ENCODE results near the gene KIF21B. TPM values are rescaled to one million over a fixed set of nuclear protein-coding genes. Genes with fewer than 3 reads are reported as not detected.

Gene KIF21B
- total and polyA plus RNA-seq, 2 experiments from 2014 or later, result 4.6 to 34.3 TPM

GRCh38 chr1:200938955-200939354 is 84.6 kb downstream of the KIF21B start:
- Histone ChIP-seq H3K27me3 (ENCODE audit: insufficient read depth) (no peaks in the 10 kb centered on the region), H3K4me1 (ENCODE audit: insufficient read depth) (no peaks in the 10 kb centered on the region), H3K36me3 (ENCODE audit: insufficient read depth) (no peaks in the 10 kb centered on the region), H3F3A (replicated peaks; ENCODE audit: low read depth) (no peaks in the 10 kb centered on the region), H3K9me2 (ENCODE audit: insufficient read depth) (no peaks in the 10 kb centered on the region), H3K4me2 (no peak overlapping the region), H2AFZ (no peak overlapping the region), H3K79me2 (replicated peaks; ENCODE audit: insufficient read depth) (no peaks in the 10 kb centered on the region), H3K4me3 (no peak overlapping the region), H4K20me1 (replicated peaks; ENCODE audit: insufficient read depth) (no peaks in the 10 kb centered on the region), H3K27ac (ENCODE audit: low read depth) (no peak overlapping the region)
- Mint-ChIP-seq H3K27me3 (ENCODE audit: insufficient read depth, low read depth, poor library complexity) (peaks cover 4% of the 10 kb centered on the region), H3K4me3 (no peak overlapping the region), H3K4me1 (no peaks in the 10 kb centered on the region), H3K36me3 (ENCODE audit: low read depth) (no peaks in the 10 kb centered on the region), H3K9me3 (no peaks in the 10 kb centered on the region; the same call in 2 of the 3 replicates), H3K27ac (no peak overlapping the region)
- ATAC-seq (no peak), DNase-seq (ENCODE audit: low spot score) (no peak)
- TF ChIP-seq ETS1 (IDR thresholded peaks at IDR 0.05), result no peak
- TF ChIP-seq JUNB (IDR thresholded peaks at IDR 0.05; ENCODE audit: unreplicated experiment), result no peak
- no peak for TF ChIP-seq ZNF331 (CRISPR knock-in tag; IDR thresholded peaks at IDR 0.05; ENCODE audit: low read depth)
- no peak for TF ChIP-seq CREB1 (CRISPR knock-in tag; IDR thresholded peaks at IDR 0.05; ENCODE audit: low read depth)
- TF ChIP-seq EZH2 (IDR thresholded peaks at IDR 0.05; ENCODE audit: low read depth, unreplicated experiment), result no peak
- no peak for TF ChIP-seq POLR2AphosphoS5 (IDR thresholded peaks at IDR 0.05; ENCODE audit: low read depth)
- no peak for TF ChIP-seq STAT1 (IDR thresholded peaks at IDR 0.05; ENCODE audit: unreplicated experiment)
- no peak for TF ChIP-seq ZNF114 (CRISPR knock-in tag; IDR thresholded peaks at IDR 0.05)
- TF ChIP-seq, protein P1, sequence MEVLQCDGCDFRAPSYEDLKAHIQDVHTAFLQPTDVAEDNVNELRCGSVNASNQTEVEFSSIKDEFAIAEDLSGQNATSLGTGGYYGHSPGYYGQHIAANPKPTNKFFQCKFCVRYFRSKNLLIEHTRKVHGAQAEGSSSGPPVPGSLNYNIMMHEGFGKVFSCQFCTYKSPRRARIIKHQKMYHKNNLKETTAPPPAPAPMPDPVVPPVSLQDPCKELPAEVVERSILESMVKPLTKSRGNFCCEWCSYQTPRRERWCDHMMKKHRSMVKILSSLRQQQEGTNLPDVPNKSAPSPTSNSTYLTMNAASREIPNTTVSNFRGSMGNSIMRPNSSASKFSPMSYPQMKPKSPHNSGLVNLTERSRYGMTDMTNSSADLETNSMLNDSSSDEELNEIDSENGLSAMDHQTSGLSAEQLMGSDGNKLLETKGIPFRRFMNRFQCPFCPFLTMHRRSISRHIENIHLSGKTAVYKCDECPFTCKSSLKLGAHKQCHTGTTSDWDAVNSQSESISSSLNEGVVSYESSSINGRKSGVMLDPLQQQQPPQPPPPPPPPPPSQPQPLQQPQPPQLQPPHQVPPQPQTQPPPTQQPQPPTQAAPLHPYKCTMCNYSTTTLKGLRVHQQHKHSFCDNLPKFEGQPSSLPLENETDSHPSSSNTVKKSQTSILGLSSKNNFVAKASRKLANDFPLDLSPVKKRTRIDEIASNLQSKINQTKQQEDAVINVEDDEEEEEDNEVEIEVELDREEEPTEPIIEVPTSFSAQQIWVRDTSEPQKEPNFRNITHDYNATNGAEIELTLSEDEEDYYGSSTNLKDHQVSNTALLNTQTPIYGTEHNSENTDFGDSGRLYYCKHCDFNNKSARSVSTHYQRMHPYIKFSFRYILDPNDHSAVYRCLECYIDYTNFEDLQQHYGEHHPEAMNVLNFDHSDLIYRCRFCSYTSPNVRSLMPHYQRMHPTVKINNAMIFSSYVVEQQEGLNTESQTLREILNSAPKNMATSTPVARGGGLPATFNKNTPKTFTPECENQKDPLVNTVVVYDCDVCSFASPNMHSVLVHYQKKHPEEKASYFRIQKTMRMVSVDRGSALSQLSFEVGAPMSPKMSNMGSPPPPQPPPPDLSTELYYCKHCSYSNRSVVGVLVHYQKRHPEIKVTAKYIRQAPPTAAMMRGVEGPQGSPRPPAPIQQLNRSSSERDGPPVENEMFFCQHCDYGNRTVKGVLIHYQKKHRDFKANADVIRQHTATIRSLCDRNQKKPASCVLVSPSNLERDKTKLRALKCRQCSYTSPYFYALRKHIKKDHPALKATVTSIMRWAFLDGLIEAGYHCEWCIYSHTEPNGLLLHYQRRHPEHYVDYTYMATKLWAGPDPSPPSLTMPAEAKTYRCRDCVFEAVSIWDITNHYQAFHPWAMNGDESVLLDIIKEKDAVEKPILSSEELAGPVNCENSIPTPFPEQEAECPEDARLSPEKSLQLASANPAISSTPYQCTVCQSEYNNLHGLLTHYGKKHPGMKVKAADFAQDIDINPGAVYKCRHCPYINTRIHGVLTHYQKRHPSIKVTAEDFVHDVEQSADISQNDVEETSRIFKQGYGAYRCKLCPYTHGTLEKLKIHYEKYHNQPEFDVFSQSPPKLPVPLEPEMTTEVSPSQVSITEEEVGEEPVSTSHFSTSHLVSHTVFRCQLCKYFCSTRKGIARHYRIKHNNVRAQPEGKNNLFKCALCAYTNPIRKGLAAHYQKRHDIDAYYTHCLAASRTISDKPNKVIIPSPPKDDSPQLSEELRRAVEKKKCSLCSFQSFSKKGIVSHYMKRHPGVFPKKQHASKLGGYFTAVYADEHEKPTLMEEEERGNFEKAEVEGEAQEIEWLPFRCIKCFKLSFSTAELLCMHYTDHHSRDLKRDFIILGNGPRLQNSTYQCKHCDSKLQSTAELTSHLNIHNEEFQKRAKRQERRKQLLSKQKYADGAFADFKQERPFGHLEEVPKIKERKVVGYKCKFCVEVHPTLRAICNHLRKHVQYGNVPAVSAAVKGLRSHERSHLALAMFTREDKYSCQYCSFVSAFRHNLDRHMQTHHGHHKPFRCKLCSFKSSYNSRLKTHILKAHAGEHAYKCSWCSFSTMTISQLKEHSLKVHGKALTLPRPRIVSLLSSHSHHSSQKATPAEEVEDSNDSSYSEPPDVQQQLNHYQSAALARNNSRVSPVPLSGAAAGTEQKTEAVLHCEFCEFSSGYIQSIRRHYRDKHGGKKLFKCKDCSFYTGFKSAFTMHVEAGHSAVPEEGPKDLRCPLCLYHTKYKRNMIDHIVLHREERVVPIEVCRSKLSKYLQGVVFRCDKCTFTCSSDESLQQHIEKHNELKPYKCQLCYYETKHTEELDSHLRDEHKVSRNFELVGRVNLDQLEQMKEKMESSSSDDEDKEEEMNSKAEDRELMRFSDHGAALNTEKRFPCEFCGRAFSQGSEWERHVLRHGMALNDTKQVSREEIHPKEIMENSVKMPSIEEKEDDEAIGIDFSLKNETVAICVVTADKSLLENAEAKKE (CRISPR knock-in tag; IDR thresholded peaks at IDR 0.05), result no peak
- TF ChIP-seq CTCF (conservative IDR thresholded peaks at IDR 0.05; ENCODE audit: low read depth in 2 of 2), result no peak
- TF ChIP-seq, protein P2, sequence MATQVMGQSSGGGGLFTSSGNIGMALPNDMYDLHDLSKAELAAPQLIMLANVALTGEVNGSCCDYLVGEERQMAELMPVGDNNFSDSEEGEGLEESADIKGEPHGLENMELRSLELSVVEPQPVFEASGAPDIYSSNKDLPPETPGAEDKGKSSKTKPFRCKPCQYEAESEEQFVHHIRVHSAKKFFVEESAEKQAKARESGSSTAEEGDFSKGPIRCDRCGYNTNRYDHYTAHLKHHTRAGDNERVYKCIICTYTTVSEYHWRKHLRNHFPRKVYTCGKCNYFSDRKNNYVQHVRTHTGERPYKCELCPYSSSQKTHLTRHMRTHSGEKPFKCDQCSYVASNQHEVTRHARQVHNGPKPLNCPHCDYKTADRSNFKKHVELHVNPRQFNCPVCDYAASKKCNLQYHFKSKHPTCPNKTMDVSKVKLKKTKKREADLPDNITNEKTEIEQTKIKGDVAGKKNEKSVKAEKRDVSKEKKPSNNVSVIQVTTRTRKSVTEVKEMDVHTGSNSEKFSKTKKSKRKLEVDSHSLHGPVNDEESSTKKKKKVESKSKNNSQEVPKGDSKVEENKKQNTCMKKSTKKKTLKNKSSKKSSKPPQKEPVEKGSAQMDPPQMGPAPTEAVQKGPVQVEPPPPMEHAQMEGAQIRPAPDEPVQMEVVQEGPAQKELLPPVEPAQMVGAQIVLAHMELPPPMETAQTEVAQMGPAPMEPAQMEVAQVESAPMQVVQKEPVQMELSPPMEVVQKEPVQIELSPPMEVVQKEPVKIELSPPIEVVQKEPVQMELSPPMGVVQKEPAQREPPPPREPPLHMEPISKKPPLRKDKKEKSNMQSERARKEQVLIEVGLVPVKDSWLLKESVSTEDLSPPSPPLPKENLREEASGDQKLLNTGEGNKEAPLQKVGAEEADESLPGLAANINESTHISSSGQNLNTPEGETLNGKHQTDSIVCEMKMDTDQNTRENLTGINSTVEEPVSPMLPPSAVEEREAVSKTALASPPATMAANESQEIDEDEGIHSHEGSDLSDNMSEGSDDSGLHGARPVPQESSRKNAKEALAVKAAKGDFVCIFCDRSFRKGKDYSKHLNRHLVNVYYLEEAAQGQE (IDR thresholded peaks at IDR 0.05; ENCODE audit: unreplicated experiment), result no peak
- TF ChIP-seq EZH2phosphoT487 (IDR thresholded peaks at IDR 0.05; ENCODE audit: unreplicated experiment), result no peak
- no peak for TF ChIP-seq NANOG (IDR thresholded peaks at IDR 0.05; ENCODE audit: borderline replicate concordance)

Data from GM23338 (cell line).